HUDEP-2 (cell line): Measurements from ENCODE around the gene VWA7.

ENCODE experiments used
- DNase-seq, 76 experiments: peaks; one replicate each; lab custom pipeline; 2025; ENCODE audit not compliant: unreplicated experiment in 76 of 76; lab: John Stamatoyannopoulos, UW

Gene VWA7

DNA sequence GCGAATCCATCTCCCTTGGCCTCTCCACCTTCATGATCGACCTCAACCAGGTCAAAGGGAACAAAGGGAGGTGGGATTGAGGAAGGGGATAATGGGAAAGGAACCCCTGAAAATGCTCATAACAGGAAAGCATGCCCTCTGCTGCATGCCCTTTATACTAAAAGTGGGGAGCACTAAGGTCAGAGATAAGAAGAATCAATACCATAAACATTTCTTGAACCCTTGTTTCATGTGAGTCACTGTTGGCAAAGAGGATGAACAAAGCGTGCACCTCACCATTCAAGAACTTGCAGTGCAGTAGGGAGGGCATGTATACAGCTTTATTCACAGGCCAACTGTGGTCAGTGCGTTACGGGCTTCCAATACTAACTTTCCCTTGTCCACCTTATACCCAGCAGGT is 16.3 kb downstream of the VWA7 start:
- no peak for DNase-seq

DNA sequence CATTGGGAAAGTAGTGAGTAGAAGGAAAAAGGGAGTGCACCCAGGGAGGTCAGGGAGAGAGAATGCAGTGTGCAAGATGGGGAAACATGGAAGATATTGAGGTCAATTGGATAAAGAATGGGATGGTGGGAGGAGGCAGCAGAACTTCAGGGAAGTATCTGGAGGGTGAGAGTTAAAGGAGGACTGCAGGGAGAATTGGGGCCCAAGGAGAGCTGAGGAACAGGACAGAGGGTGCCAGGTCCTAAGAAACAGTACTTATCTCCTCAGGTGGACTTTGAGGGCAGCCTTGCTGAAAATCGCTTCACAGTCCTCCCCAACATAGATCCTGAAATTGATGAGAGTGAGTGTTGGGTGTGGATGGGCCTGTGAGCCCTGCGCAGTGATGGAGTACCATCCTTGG is 18.8 kb downstream of the VWA7 start:
- no peak for DNase-seq

DNA sequence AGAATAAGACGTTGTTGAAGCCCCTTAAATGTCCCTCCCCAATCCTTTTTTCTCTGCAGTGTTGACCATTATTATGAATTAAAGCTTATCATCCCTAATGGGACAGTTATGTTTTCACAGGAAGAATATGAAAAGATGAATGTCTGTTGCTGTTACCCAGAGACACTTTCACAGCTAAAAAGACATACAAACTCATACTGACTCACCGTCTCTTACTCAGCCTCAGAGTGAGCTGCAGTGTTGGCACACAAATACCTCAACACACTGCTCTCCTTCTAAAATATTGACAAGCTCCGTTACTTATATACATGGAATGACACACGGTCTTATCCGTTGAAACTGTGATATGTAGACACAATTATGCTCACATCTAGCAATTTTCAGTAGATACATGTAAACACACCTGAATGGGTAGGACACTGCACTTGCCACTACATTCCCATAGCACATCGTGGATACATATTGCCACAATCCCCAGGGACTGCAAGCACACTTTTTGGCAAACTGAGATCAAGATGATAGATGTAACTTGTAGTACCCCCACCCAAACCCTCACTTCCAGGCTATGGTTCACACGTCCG is 24.3 kb downstream of the VWA7 start:
- DNase-seq: no peak

DNA sequence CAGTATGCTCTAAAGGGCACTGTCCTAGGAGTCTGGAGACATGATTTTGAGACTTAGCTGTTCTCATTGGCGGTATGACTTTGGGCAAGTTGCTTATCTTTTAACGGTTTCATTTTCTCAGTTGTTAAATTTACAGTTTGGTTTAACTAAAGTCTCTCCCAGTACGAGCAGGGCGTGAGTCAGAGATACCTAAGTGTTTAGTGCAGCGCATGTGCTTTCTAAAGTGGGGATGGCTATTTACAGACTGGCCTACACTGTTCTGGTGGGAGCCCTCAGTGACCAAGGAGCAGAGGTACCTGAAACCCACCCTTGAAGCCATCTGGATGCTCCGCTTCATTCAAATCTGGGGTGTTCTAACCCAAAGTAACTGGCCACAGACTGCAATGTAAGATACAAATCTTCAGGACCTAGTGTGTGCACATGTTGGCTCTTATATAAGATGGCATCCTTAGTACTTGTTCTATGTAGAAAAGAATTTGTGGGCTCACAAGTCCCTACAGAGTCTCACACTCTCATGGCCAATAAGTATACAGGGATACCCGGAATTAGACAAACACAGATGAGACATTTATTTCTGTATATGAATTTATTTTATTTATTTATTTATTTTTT is 26.6 kb downstream of the VWA7 start:
- DNase-seq: no peak

DNA sequence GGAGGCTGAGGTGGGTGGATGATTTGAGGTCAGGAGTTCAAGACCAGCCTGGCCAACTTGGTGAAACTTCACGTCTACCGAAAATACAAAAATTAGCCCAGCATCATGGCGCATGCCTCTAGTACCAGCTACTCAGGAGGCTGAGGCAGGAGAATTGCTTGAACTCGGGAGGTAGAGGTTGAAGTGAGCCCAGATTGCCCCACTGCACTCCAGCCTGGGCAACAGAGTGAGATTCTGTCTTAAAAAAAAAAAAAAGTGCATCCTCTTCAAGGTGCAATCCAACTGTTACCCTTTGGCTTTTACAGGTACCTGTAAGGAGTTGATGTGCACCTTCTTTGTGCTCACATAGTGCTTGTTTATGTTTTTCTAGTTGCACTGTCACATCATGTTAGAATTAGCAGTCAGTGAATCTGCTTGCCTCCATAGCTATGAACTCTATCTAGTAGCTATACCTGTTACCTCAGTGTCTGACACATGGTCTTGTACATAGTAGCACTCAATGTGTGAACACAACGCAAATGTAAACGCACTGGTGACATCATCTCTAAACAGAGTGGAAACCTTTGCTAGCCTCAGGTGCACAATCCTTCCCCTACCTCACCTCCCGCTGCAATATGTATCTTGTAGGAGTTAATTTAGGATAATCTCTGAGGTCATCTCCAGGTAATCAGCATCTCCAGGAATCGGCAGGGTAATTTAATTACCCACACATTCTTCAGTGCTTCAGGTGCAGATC is 27.7 kb downstream of the VWA7 start:
- no peak for DNase-seq

DNA sequence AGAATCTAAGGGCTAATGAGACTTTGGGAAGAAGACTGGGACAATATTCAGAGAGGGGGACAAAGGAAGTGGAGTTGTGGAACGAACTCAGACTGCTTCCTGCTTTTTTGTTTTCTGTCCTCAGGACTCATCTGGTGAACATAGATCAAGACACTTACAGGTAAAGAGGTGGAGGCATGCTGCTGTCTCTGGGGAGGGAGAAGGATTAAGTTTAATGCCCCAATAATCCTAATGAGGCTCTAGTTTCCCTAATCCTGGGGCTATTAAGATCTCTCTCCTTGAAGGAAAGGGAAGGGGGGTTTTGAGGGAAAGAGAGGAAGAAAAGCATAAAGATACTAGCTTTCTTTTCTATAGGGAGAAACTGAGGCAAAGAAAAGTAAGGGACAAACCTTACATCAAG is 32.7 kb downstream of the VWA7 start:
- no peak for DNase-seq

DNA sequence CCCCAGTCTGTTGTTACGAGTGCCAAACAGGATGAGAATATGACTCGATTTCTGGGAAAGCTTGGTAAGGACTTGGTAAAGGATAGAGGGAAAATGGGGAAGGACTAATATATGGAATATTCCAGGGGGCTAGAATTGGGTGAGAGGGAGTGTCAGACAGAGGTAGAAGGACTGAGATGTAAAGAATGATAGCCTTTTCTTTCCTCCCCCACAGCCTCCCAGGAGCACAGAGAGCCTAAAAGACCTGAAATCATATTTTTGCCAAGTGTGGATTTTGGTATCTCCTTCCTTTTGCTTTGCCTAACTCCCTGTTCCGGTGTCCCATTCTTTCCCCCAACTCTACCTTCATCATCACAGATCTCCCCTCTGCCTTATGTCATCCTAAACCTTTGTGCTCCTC is 34.2 kb downstream of the VWA7 start:
- no peak for DNase-seq

GRCh38 chr6:31741815-31742214 is 35.3 kb downstream of the VWA7 start:
- no peak for DNase-seq

GRCh38 chr6:31740397-31741223 is 36.5 kb downstream of the VWA7 start:
- DNase-seq: peak in 12 of 76 experiments; percentile 26 to 66 (median 47)

- peak; percentile 84 to 100 (median 99) for DNase-seq
Measured at GRCh38 chr6:31739639-31740396, 37.3 kb downstream of the VWA7 start, which contains the start of gene MSH5. Gene MSH5, plus strand, starts transcription at chr6:31740005. Its CDS starts 462 bp downstream, at chr6:31740467.

GRCh38 chr6:31737991-31738979 is 38.8 kb downstream of the VWA7 start:
- DNase-seq: peak in 71 of 76 experiments; percentile 25 to 89 (median 64)

DNA sequence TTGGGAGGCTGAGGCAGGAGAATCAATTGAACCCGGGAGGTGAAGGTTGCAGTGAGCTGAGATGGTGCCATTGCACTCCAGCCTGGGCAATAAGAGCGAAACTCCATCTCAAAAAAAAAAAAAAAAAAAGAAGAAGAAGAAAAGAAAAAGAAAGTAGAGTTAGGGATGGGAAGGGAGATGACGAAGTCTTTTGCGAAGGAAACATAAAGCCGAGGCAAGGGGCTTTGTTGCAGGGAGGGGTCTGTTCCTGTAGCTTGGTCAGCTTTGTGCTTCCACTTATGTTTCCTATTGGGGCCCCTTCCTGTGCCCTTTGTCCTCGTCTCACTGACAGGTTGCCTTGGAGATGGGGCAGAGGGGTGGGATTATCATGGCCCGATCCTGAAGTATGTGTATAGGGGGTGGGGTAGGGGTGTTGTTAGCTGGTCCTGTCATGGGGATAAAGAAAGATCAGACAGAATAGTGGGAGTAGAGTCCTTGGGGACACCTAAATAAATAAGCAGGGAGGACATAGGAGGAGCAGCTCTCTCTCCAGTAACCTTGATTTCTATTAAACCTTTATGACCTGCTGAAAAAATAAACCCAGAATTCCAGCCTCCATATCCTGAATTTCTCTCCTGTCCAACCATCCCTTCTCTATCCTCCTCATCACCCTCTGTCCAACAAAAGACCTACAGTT is 39.7 kb downstream of the VWA7 start:
- peak in 4 of 76 experiments; percentile 20 to 41 (median 30) for DNase-seq

DNA sequence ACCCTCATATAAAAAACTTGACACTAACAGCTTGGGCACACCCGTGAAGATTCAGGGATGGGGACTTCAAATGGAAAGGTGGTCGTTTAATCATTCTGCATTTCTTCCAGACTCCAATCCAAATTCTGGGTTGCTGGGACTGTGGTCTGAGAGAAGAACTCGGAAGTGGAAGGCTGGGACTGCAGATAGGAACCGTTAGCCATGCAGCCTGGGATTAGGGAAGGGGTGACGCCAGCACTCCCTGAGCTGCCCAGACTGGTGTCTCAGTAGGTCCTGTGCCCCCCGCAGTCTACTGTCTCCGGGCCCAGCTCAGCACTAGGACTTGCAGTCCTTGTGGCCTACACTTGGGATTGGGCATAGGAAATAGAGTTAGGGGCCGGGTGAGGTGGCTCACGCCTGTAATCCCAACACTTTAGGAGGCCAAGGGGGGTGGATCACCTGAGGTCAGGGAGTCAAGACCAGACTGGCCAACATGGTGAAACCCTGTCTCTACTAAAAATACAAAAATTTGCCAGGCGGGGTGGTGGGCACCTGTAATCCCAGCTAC is 40.3 kb downstream of the VWA7 start:
- no peak for DNase-seq

DNA sequence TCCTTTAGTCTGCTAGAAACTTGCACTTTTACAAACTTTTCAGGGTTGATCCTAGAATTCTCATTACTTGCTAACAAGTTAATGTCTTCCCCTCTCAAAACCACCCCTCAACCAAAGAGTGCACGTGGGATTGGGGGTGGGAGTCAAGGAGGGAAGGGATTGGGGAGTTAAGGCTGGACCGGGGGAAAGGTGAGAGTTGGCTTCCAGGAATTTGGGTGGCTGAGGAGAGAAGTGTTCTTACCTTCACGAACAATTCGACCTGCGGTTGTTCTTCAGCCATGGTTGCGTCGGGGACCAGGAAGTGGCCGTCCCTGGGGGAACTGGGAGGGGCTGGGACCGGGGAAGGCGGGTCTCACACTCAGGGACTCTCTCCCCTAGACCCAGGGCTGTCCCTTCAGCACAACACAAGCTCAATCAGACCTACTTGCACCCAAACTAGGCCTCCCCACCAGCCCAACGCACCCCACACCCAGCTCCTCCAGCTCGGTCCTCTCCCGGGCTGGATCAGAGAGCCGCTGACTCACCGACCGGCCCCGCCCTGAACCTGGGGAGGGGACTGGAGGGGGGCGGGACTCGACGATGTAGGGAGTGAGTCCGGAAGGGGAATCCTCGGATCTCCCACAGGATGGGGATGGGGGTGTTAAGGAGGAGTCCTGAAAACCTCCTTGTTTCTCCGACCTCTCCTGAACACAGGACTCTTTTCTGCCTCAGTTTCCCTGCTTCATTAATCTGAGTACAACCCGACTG is 40.9 kb downstream of the VWA7 start, which contains the start of gene CLIC1:
Gene CLIC1 (minus strand): TSS at position 510 of the 747 bp plus-strand sequence. CDS start 230 bp downstream, at position 280.
- DNase-seq: peak in 72 of 76 experiments; percentile 31 to 91 (median 74)

- DNase-seq: peak in 40 of 76 experiments; percentile 13 to 71 (median 43)
Measured at GRCh38 chr6:31734821-31735406, 42.2 kb downstream of the VWA7 start.

DNA sequence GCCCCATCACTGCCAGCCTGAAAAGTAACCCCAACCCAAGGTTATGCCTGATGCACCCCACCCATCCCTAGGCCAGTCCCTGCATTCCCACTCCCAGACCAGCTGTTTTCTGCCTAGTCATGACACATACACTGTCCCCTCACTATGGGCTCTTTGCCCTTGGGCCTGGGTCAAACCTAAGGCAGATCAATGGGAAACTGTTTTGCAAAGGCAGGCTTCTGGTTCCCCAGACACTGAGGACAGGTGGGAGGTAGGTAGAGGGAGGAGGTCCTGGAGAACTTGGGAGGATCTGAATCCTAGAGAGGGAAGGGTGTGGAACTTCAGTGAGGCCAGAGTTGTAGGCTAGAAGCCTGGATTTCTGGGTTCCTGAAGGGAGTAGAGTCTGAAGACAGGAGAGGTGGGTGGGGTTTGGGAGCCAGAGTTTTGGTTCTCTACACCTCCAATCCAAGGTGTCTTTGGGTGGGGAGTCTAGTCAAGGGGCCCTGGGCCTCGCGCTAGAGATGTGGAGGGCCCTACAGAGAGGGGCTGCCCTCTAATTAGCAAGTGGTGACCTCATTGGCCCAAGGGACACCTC is 42.8 kb downstream of the VWA7 start:
- no peak for DNase-seq

GRCh38 chr6:31733734-31734133 is 43.4 kb downstream of the VWA7 start:
- no peak for DNase-seq
